ENCODE results near the gene MATCAP1. TPM values are rescaled to one million over a fixed set of nuclear protein-coding genes. Genes with fewer than 3 reads are reported as not detected.

The MATCAP1 gene
- polyA plus RNA-seq, 4 donors, result 15.7 to 19.0 (median 18.2) TPM

DNA sequence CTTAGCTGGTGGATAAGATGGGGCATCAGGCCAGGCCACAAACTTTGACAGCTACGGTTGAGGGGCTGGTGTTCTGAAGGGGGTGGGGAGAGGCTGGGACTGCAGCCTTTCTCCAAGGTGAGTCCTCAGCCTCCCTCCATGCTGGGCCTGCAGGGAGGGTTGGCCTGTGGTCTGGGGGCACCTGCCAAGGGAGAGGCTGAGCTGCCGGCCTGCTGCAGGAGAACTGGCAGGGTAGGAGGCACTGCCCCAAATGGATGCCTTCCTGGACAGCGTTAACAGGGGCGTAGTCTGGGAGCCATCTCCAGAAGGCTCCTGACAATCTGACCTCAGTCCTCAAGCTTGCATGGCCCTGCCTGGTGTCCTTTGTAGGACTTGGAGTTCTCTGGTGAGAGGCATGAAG, 20.3 kb upstream of the MATCAP1 start:
- H3K9me3 ChIP-seq (ENCODE audit: control insufficient read depth in 2 of 2, insufficient read depth in 1 of 2, low read depth in 1 of 2, low read length in 1 of 2), result no peaks in the 10 kb centered on the region
- H3K27ac ChIP-seq (ENCODE audit: low read depth in 1 of 3, low read length in 2 of 3), result no peak overlapping the region
- H3K27me3 ChIP-seq (ENCODE audit: control insufficient read depth in 3 of 3, insufficient read depth in 3 of 3, low read length in 3 of 3), result no peaks in the 10 kb centered on the region
- DNase-seq (no peak), FAIRE-seq (no peak)
- no peak overlapping the region for H3K4me3 ChIP-seq (ENCODE audit: low read depth in 1 of 3, low read length in 3 of 3)
- peaks cover 2 to 71% (median 21%) of the 10 kb centered on the region in 3 donors for H3K36me3 ChIP-seq (ENCODE audit: control insufficient read depth in 3 of 3, insufficient read depth in 2 of 3, low read depth in 1 of 3, low read length in 3 of 3)
- H3K4me1 ChIP-seq (ENCODE audit: control insufficient read depth in 3 of 3, insufficient read depth in 2 of 3, low read depth in 1 of 3, low read length in 2 of 3), result peaks cover 0 to 6% (median 0%) of the 10 kb centered on the region in 3 donors
- 80 to 86% (median 84%) methylated on average over 4 of the region's 4 CpGs for WGBS, 3 donors

DNA sequence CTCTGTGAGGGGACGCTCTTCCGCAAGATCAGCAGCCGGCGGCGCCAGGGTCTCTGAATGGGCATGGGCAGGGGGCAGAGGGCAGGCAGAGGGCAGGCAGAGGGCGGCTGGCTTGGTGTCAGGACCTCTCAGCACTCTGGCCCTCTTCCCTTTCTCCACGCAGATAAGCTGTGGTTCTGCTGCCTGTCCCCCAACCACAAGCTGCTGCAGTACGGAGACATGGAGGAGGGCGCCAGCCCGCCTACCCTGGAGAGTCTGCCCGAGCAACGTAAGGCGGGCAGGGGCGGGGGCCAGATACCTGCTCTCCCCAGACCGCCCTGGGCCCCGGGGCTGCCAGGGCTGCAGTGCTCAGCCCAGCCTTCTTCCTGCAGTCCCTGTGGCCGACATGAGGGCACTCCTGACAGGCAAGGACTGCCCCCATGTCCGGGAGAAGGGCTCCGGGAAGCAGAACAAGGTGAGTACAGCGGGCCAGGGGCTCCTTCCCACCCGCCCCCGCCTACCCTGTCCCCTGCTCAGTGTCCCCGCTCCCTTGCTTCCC, 19.3 kb upstream of the MATCAP1 start:
- FAIRE-seq (no peak), DNase-seq (no peak)
- Histone ChIP-seq H3K4me3 (ENCODE audit: low read depth in 1 of 3, low read length in 3 of 3) (no peak overlapping the region), H3K36me3 (ENCODE audit: control insufficient read depth in 3 of 3, insufficient read depth in 2 of 3, low read depth in 1 of 3, low read length in 3 of 3) (peaks cover 2 to 74% (median 21%) of the 10 kb centered on the region in 3 donors), H3K4me1 (ENCODE audit: control insufficient read depth in 3 of 3, insufficient read depth in 2 of 3, low read depth in 1 of 3, low read length in 2 of 3) (peaks cover 0 to 14% (median 2%) of the 10 kb centered on the region in 3 donors), H3K9me3 (ENCODE audit: control insufficient read depth in 2 of 2, insufficient read depth in 1 of 2, low read depth in 1 of 2, low read length in 1 of 2) (no peaks in the 10 kb centered on the region), H3K27me3 (ENCODE audit: control insufficient read depth in 3 of 3, insufficient read depth in 3 of 3, low read length in 3 of 3) (no peaks in the 10 kb centered on the region), H3K27ac (ENCODE audit: low read depth in 1 of 3, low read length in 2 of 3) (no peak overlapping the region)
- WGBS, 3 donors, result 92 to 95% (median 94%) methylated on average over 19 to 23 of the region's 23 CpGs

DNA sequence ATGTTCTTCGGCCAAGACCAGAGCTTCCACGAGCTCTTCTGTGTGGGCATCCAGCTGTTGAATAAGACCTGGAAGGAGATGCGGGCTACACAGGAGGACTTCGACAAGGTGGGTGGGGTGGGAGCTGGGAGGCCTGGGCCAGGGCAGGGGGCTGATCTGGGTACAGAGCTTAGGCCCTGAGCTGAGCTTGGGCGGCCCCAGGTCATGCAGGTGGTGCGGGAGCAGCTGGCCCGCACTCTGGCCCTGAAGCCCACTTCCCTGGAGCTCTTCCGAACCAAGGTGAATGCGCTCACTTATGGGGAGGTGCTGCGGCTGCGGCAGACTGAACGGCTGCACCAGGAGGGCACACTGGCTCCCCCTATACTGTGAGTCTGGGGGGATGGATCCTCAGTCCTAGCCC, 18.7 kb upstream of the MATCAP1 start:
- no peaks in the 10 kb centered on the region for H3K9me3 ChIP-seq (ENCODE audit: control insufficient read depth in 2 of 2, insufficient read depth in 1 of 2, low read depth in 1 of 2, low read length in 1 of 2)
- no peaks in the 10 kb centered on the region for H3K27me3 ChIP-seq (ENCODE audit: control insufficient read depth in 3 of 3, insufficient read depth in 3 of 3, low read length in 3 of 3)
- FAIRE-seq (no peak), DNase-seq (no peak)
- H3K4me1 ChIP-seq (ENCODE audit: control insufficient read depth in 3 of 3, insufficient read depth in 2 of 3, low read depth in 1 of 3, low read length in 2 of 3), result peaks cover 0 to 17% (median 2%) of the 10 kb centered on the region in 3 donors
- H3K27ac ChIP-seq (ENCODE audit: low read depth in 1 of 3, low read length in 2 of 3), result no peak overlapping the region
- H3K4me3 ChIP-seq (ENCODE audit: low read depth in 1 of 3, low read length in 3 of 3), result no peak overlapping the region
- 94 to 97% (median 94%) methylated on average over 11 to 12 of the region's 12 CpGs for WGBS, 3 donors
- peaks cover 5 to 77% (median 24%) of the 10 kb centered on the region in 3 donors for H3K36me3 ChIP-seq (ENCODE audit: control insufficient read depth in 3 of 3, insufficient read depth in 2 of 3, low read depth in 1 of 3, low read length in 3 of 3)

DNA sequence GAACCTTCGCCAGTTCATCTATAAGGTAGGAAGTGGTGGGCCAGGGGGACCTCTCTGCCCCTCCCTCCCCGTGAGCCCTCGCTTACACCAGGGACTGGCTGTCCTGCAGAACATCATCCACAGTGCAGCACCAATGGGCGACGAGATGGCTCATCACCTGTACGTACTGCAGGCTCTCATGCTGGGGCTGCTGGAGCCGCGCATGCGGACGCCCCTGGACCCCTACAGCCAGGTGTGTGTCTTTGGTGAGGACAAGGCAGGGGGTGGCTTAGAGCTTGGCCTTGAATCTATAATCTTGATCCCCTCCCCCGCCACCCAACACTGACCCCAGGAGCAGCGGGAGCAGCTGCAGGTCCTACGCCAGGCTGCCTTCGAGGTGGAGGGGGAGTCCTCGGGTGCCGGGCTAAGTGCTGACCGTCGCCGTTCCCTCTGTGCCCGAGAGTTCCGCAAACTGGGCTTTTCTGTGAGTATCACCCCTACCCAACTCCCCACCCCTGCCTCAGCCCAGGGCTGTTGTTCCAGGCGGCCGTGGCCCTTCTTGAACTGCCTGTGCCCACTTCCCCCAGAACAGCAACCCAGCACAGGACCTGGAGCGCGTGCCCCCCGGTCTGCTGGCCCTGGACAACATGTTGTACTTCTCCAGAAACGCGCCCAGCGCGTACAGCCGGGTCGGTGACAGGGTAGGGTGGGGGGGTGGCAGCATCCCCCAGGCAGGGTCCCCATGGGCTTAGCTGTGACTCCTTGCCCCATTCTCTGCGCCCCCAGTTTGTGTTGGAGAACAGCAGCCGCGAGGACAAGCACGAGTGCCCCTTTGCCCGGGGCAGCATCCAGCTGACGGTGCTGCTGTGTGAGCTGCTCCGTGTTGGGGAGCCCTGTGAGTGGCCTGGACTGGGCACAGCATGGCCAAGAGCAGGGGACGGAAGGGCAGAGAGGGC, 17.9 kb upstream of the MATCAP1 start:
- FAIRE-seq (no peak), DNase-seq (no peak)
- Histone ChIP-seq H3K27me3 (ENCODE audit: control insufficient read depth in 3 of 3, insufficient read depth in 3 of 3, low read length in 3 of 3) (no peaks in the 10 kb centered on the region), H3K9me3 (ENCODE audit: control insufficient read depth in 2 of 2, insufficient read depth in 1 of 2, low read depth in 1 of 2, low read length in 1 of 2) (no peaks in the 10 kb centered on the region), H3K27ac (ENCODE audit: low read depth in 1 of 3, low read length in 2 of 3) (no peak overlapping the region), H3K36me3 (ENCODE audit: control insufficient read depth in 3 of 3, insufficient read depth in 2 of 3, low read depth in 1 of 3, low read length in 3 of 3) (peaks cover 5 to 78% (median 31%) of the 10 kb centered on the region in 3 donors), H3K4me3 (ENCODE audit: low read depth in 1 of 3, low read length in 3 of 3) (no peak overlapping the region), H3K4me1 (ENCODE audit: control insufficient read depth in 3 of 3, insufficient read depth in 2 of 3, low read depth in 1 of 3, low read length in 2 of 3) (peaks cover 0 to 17% (median 2%) of the 10 kb centered on the region in 3 donors)
- WGBS, 3 donors, result 93 to 96% (median 94%) methylated on average over 39 to 40 of the region's 40 CpGs

DNA sequence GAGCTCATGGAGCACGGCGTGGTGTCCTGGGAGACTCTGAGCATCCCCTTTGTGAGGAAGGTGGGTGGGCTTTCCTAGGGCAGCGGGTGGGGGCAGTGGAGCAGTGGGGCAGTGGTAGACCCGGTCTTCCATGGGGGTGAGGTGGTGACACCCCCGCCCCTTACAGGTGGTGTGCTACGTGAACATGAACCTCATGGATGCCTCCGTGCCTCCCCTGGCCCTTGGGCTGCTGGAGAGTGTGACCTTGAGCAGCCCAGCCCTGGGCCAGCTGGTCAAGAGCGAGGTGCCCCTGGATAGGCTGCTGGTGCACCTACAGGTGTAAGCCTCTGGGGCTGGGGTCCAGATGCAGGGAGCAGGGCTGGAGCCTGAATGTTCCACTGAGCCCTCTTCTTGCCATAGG, 16.7 kb upstream of the MATCAP1 start:
- peaks cover 10 to 80% (median 38%) of the 10 kb centered on the region in 3 donors for H3K36me3 ChIP-seq (ENCODE audit: control insufficient read depth in 3 of 3, insufficient read depth in 2 of 3, low read depth in 1 of 3, low read length in 3 of 3)

DNA sequence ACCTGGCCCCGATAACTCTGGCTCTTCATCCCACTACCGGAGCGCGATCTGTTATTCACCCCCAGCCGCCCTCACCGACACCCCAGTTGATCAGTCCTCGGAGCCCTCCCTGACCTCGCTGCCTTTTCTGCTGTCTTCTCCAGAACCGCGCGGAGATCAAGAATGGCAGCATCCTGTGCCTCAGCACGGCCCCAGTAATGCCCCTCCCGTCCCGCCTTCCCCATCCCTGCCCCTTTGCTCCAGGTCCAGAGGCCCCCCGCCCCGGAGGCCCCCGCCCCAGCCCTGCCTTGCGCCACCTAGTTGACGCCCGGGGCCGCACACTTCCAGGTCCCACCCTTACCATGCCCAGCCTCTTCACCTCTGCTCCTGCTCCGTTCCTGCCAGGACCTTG, 16.0 kb upstream of the MATCAP1 start:
- H3K27ac ChIP-seq (ENCODE audit: low read depth in 1 of 3, low read length in 2 of 3), result peak overlapping the region in 2 of 3 donors; percentile 14 to 99
- WGBS, 3 donors, result 14 to 42% (median 22%) methylated on average over 22 of the region's 22 CpGs
- peak overlapping the region in 2 of 3 donors; percentile 65 to 93 for H3K4me3 ChIP-seq (ENCODE audit: low read depth in 1 of 3, low read length in 3 of 3)
- peaks cover 13 to 85% (median 38%) of the 10 kb centered on the region in 3 donors for H3K36me3 ChIP-seq (ENCODE audit: control insufficient read depth in 3 of 3, insufficient read depth in 2 of 3, low read depth in 1 of 3, low read length in 3 of 3)
- DNase-seq, result peak; percentile 46 to 69
- H3K27me3 ChIP-seq (ENCODE audit: control insufficient read depth in 3 of 3, insufficient read depth in 3 of 3, low read length in 3 of 3), result no peaks in the 10 kb centered on the region
- FAIRE-seq, result no peak
- no peaks in the 10 kb centered on the region for H3K9me3 ChIP-seq (ENCODE audit: control insufficient read depth in 2 of 2, insufficient read depth in 1 of 2, low read depth in 1 of 2, low read length in 1 of 2)
- H3K4me1 ChIP-seq (ENCODE audit: control insufficient read depth in 3 of 3, insufficient read depth in 2 of 3, low read depth in 1 of 3, low read length in 2 of 3), result peaks cover 0 to 17% (median 2%) of the 10 kb centered on the region in 3 donors

More for the DNA sequence above, 16.7 kb upstream of the MATCAP1 start:
- WGBS, 3 donors, result 89 to 94% (median 90%) methylated on average over 8 of the region's 8 CpGs
- DNase-seq, result no peak
- peak overlapping the region in 1 of 3 donors; percentile 93 for H3K4me3 ChIP-seq (ENCODE audit: low read depth in 1 of 3, low read length in 3 of 3)
- H3K9me3 ChIP-seq (ENCODE audit: control insufficient read depth in 2 of 2, insufficient read depth in 1 of 2, low read depth in 1 of 2, low read length in 1 of 2), result no peaks in the 10 kb centered on the region
- no peak overlapping the region for H3K27ac ChIP-seq (ENCODE audit: low read depth in 1 of 3, low read length in 2 of 3)
- FAIRE-seq, result no peak
- H3K4me1 ChIP-seq (ENCODE audit: control insufficient read depth in 3 of 3, insufficient read depth in 2 of 3, low read depth in 1 of 3, low read length in 2 of 3), result peaks cover 0 to 17% (median 2%) of the 10 kb centered on the region in 3 donors
- H3K27me3 ChIP-seq (ENCODE audit: control insufficient read depth in 3 of 3, insufficient read depth in 3 of 3, low read length in 3 of 3), result no peaks in the 10 kb centered on the region

DNA sequence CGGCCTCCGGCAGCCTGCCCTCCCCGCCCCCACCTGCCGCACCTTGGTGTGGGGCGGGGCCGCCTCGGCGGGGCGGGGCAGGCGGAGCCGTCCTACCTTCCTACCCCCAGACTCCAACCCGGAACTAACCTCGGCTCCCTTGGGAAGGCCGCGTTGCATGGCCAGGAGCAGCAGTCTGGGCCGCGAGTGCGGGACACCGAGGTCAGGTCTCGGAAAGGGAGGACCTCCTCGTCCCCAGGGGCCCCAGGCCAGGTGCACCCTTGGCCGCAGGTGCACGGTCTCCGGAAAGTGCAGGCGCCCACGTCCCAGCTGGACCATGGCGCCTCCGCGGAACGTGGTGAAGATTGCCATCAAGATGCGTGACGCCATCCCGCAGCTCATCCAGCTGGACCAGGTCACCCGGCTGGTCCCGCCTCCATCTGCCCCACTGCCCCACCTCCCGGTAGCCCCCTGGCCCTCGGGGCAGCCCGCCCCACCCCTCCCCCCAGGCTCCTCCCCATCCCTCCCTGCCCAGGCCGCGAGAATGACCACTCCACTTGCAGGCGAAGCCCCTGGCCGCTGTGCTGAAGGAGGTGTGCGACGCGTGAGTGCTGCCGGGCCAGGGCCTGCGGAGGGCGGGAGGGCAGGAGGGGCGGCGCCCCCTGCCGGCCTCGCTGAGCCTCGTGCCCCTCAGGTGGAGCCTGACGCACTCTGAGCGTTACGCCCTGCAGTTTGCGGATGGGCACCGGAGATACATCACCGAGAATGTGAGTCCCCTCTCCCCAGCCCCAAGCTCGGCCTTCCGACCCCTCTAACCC, 15.4 kb upstream of the MATCAP1 start, which contains the start of gene ELMO3:
Gene ELMO3 (plus strand): TSS at position 121 of the 797 bp plus-strand sequence. CDS start 196 bp downstream, at position 317.
- WGBS, 3 donors, result 15 to 43% (median 33%) methylated on average over 45 to 61 of the region's 61 CpGs
- Histone ChIP-seq H3K4me1 (ENCODE audit: control insufficient read depth in 3 of 3, insufficient read depth in 2 of 3, low read depth in 1 of 3, low read length in 2 of 3) (peaks cover 0 to 17% (median 2%) of the 10 kb centered on the region in 3 donors), H3K9me3 (ENCODE audit: control insufficient read depth in 2 of 2, insufficient read depth in 1 of 2, low read depth in 1 of 2, low read length in 1 of 2) (no peaks in the 10 kb centered on the region), H3K36me3 (ENCODE audit: control insufficient read depth in 3 of 3, insufficient read depth in 2 of 3, low read depth in 1 of 3, low read length in 3 of 3) (peaks cover 13 to 86% (median 37%) of the 10 kb centered on the region in 3 donors), H3K27ac (ENCODE audit: low read depth in 1 of 3, low read length in 2 of 3) (peak within 1 kb of the TSS; percentile 93 to 99 (median 97)), H3K4me3 (ENCODE audit: low read depth in 1 of 3, low read length in 3 of 3) (peak within 1 kb of the TSS; percentile 10 to 93 (median 65)), H3K27me3 (ENCODE audit: control insufficient read depth in 3 of 3, insufficient read depth in 3 of 3, low read length in 3 of 3) (no peaks in the 10 kb centered on the region)
- peak; percentile 91 to 92 for DNase-seq
- no peak for FAIRE-seq

Data from small intestine (tissue), 7 donors.